Measurements from ENCODE around the gene ADAMTS16.

DNA sequence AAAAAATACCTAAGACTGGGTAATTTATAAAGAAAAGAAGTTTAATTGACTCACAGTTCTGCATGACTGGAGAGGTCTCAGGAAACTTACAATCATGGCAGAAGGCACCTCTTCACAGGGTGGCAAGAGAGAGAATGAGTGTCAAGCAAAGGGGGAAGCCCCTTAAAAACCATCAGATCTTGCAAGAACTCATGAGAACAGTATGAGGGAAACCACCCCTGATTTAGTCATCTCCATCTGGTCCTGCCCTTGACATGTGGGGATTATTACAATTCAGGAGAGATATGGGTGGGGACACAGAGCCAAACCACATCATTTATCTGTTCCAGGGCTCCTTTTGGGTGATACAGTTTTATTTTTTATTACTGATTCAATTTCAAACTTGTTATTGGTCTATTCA is 23.2 kb upstream of the ADAMTS16 start:
- TF ChIP-seq POLR2A (IDR thresholded peaks at IDR 0.05) = no peak
- TF ChIP-seq, protein P1, sequence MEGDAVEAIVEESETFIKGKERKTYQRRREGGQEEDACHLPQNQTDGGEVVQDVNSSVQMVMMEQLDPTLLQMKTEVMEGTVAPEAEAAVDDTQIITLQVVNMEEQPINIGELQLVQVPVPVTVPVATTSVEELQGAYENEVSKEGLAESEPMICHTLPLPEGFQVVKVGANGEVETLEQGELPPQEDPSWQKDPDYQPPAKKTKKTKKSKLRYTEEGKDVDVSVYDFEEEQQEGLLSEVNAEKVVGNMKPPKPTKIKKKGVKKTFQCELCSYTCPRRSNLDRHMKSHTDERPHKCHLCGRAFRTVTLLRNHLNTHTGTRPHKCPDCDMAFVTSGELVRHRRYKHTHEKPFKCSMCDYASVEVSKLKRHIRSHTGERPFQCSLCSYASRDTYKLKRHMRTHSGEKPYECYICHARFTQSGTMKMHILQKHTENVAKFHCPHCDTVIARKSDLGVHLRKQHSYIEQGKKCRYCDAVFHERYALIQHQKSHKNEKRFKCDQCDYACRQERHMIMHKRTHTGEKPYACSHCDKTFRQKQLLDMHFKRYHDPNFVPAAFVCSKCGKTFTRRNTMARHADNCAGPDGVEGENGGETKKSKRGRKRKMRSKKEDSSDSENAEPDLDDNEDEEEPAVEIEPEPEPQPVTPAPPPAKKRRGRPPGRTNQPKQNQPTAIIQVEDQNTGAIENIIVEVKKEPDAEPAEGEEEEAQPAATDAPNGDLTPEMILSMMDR (IDR thresholded peaks at IDR 0.05) = no peak
